DND-41 (cell line): Measurements from ENCODE around the gene FAM107B.

Experiments
- ATAC-seq: fragments of 200-7000 bp; cut with Tn5 transposase; 3 replicates; pipeline ENCODE4 v1.9.1; 2021; ENCODE audit warnings: low read depth; ENCODE audit not compliant: insufficient read depth
- DNase-seq: peaks from one replicate; pipeline ENCODE4 v3.0.0-alpha.2; 2020
- H2AFZ ChIP-seq: 2 replicates; pipeline ENCODE4 v1.6.0; 2012; ENCODE audit warnings: low read depth, low read length
- H3K27ac ChIP-seq: 2 replicates; pipeline ENCODE4 v1.5.1; 2012; ENCODE audit warnings: low read length, inconsistent platforms
- H3K27me3 ChIP-seq: fragments of 200-600 bp; sonication (generic); 2 replicates; pipeline ENCODE4 v1.6.0; 2012; ENCODE audit warnings: low read length, mild to moderate bottlenecking, inconsistent platforms; ENCODE audit not compliant: insufficient read depth, poor library complexity
- H3K36me3 ChIP-seq: 2 replicates; pipeline ENCODE4 v1.5.1; 2012; ENCODE audit warnings: low read length, inconsistent platforms; ENCODE audit not compliant: insufficient read depth
- H3K4me1 ChIP-seq: 2 replicates; pipeline ENCODE4 v1.5.1; 2012; ENCODE audit warnings: mild to moderate bottlenecking, low read length; ENCODE audit not compliant: insufficient read depth
- H3K4me2 ChIP-seq: 2 replicates; pipeline ENCODE4 v1.6.0; 2012; ENCODE audit warnings: mild to moderate bottlenecking, moderate library complexity, low read length, inconsistent platforms; ENCODE audit not compliant: insufficient read depth
- H3K4me3 ChIP-seq, 2 experiments: fragments of 200-600 bp in 1 of 2; shearing (Covaris generic) in 1 of 2; 2 replicates each; pipeline ENCODE4 v1.5.1; 2012 to 2016; ENCODE audit warnings: inconsistent platforms in 2 of 2, low read length in 2 of 2, mild to moderate bottlenecking in 2 of 2, low read depth in 1 of 2, moderate library complexity in 1 of 2
- H3K79me2 ChIP-seq: 2 replicates; pipeline ENCODE4 v1.6.0; 2012; ENCODE audit warnings: low read length, inconsistent platforms; ENCODE audit not compliant: insufficient read depth
- H3K9ac ChIP-seq: 2 replicates; pipeline ENCODE4 v1.6.0; 2012; ENCODE audit warnings: low read depth, mild to moderate bottlenecking, inconsistent platforms, low read length, moderate library complexity
- H3K9me3 ChIP-seq: 2 replicates; pipeline ENCODE4 v1.5.1; 2012; ENCODE audit warnings: low read length, moderate library complexity, mild to moderate bottlenecking, inconsistent platforms; ENCODE audit not compliant: insufficient read depth, severe bottlenecking
- H4K20me1 ChIP-seq: 2 replicates; pipeline ENCODE4 v1.6.0; 2012; ENCODE audit warnings: low read length; ENCODE audit not compliant: insufficient read depth
- EZH2 ChIP-seq: IDR thresholded peaks from 3 replicates; pipeline ENCODE4 v1.6.1; 2012; ENCODE audit warnings: borderline replicate concordance, low read depth, mild to moderate bottlenecking, moderate library complexity, low read length, inconsistent platforms; ENCODE audit not compliant: severe bottlenecking
- TF ChIP-seq, protein P1 (sequence below): IDR thresholded peaks from 2 replicates; pipeline ENCODE4 v1.5.1; 2012; ENCODE audit warnings: borderline replicate concordance, low read length, moderate library complexity, mild to moderate bottlenecking; ENCODE audit not compliant: poor library complexity, severe bottlenecking; ENCODE audit errors: extremely low read depth

FAM107B gene

GRCh38 chr10:14579405-14579804 is 195.3 kb downstream of the FAM107B start:
- Histone ChIP-seq H3K27me3 (no peaks in the 10 kb centered on the region), H4K20me1 (no peaks in the 10 kb centered on the region), H3K4me3 (no peak overlapping the region), H3K79me2 (no peaks in the 10 kb centered on the region), H3K27ac (no peak overlapping the region), H3K4me2 (no peak overlapping the region), H3K9ac (no peak overlapping the region), H2AFZ (no peak overlapping the region), H3K36me3 (no peaks in the 10 kb centered on the region), H3K4me1 (no peaks in the 10 kb centered on the region), H3K9me3 (no peaks in the 10 kb centered on the region)
- DNase-seq (no peak), ATAC-seq (no peak)
- TF ChIP-seq, protein P1, sequence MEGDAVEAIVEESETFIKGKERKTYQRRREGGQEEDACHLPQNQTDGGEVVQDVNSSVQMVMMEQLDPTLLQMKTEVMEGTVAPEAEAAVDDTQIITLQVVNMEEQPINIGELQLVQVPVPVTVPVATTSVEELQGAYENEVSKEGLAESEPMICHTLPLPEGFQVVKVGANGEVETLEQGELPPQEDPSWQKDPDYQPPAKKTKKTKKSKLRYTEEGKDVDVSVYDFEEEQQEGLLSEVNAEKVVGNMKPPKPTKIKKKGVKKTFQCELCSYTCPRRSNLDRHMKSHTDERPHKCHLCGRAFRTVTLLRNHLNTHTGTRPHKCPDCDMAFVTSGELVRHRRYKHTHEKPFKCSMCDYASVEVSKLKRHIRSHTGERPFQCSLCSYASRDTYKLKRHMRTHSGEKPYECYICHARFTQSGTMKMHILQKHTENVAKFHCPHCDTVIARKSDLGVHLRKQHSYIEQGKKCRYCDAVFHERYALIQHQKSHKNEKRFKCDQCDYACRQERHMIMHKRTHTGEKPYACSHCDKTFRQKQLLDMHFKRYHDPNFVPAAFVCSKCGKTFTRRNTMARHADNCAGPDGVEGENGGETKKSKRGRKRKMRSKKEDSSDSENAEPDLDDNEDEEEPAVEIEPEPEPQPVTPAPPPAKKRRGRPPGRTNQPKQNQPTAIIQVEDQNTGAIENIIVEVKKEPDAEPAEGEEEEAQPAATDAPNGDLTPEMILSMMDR: no peak
- no peak for TF ChIP-seq EZH2

DNA sequence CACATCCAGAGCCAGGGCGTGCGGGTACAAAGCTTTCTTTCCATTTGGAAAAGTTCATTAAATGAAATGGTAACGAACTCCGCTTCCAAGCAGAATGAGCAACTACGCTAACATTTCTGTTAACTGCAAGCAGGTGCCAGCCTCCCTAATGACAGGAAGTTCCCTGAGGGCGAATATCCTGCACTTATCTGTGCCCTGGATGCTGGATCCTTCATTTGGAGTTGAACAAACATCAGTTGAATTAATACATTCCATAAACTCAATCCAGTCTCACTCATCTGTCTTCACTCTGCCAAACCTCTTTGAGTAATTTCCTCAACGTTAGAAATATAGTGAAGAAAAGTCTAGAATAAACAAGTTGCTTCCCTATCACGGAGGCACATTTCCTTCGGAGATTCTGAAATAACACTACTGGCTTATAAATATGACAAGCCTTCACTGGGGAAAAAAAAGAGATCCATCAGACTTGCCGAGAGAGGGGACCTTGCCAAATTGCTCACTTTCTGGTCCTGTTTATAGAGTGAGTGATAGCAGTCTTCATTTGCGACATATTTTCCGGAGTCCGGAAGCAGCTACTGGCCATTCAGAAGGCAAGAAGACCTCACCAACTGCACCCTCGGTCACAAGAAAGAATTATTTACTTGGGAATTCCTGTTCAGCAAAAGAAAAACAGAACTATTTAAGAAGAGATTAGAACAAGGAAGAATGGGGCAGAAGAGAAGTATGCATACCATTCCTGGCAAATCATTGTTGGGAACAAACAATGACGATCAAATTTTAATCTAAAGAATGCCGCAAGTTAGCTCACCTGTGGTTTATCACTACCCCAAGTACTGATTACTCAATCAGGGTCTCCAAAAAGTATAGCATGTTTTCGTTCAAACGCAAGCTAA is 196.4 kb downstream of the FAM107B start:
- no peaks in the 10 kb centered on the region for H3K9me3 ChIP-seq
- H3K79me2 ChIP-seq: no peaks in the 10 kb centered on the region
- no peaks in the 10 kb centered on the region for H4K20me1 ChIP-seq
- H3K4me1 ChIP-seq: no peaks in the 10 kb centered on the region
- DNase-seq (no peak), ATAC-seq (no peak)
- no peak overlapping the region for H2AFZ ChIP-seq
- H3K4me3 ChIP-seq: no peak overlapping the region
- H3K9ac ChIP-seq: no peak overlapping the region
- TF ChIP-seq EZH2: no peak
- TF ChIP-seq, protein P1: no peak
- no peak overlapping the region for H3K4me2 ChIP-seq
- no peak overlapping the region for H3K27ac ChIP-seq
- H3K36me3 ChIP-seq: no peaks in the 10 kb centered on the region
- no peaks in the 10 kb centered on the region for H3K27me3 ChIP-seq

DNA sequence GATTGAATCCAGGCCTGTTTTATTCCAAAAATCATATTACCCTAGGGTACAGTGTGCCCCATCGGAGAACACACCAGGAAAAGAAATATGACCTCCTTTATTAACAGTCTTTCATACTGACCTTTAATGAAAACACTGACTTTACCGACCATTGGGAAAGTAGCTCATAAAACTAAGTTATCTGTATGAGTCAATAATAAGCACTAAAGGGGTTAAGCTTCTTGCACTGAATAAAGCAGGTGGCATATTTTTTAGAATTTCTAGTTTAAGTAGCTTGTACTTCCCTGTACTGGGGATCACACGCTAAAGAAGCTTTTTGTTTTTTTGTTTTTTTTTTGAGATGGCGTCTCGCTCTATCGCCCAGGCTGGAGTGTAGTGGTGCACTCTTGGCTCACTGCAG is 199.8 kb downstream of the FAM107B start:
- H3K27ac ChIP-seq: no peak overlapping the region
- H3K36me3 ChIP-seq: no peaks in the 10 kb centered on the region
- DNase-seq (no peak), ATAC-seq (no peak)
- no peak overlapping the region for H3K4me3 ChIP-seq
- no peaks in the 10 kb centered on the region for H3K9me3 ChIP-seq
- no peaks in the 10 kb centered on the region for H3K27me3 ChIP-seq
- no peak overlapping the region for H2AFZ ChIP-seq
- H3K4me2 ChIP-seq: no peak overlapping the region
- H3K79me2 ChIP-seq: no peaks in the 10 kb centered on the region
- H4K20me1 ChIP-seq: no peaks in the 10 kb centered on the region
- 0 out of 2 replicates have a peak, but pooled peaks cover 2% of the 10 kb centered on the region for H3K4me1 ChIP-seq
- TF ChIP-seq, protein P1: no peak
- TF ChIP-seq EZH2: no peak
- no peak overlapping the region for H3K9ac ChIP-seq
